ENCODE measurements around the gene PTH1R. TPM values are rescaled to one million over a fixed set of nuclear protein-coding genes. Genes with fewer than 3 reads are reported as not detected.
A peak's percentile ranks its signal among the peaks of the same experiment; 100 is the strongest.

Gene PTH1R
- total RNA-seq, 4 donors from 2014 or later = 2.1 to 26.8 (median 14.5) TPM

DNA sequence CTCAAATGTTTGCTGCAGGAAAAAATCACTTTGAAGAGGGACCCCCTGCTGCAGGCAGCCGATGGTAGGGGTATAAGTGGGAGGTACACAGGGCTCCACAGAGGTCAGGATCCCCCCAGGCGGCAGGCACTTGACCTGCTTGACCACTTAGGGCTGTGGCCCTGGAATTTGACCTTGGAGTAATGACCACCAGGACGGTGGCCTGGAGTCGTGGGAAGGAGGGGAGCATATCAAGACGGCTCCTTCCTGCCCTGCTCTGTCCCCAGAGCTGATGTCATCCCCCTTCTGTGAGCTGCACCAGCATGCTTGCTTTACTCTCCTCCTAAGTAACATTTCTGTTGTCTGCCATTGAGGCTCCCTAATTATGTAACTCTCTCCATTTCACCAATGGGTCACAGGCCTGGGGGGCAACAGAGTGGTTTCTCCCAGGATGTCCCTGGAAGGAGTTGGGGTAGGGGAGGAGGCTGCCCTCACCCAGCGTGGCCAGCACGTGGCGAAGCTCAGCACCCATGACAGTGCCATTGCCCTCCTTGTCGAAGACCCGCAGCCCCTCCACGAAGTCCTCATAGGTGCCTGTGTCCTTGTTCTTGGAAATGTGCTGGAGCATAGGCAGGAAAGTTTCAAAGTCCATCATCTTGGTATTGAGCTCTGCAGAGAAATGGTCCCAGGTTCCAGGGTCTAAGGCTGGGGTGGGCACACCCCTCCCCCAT lies 18.4 kb upstream of the PTH1R start:
- Histone ChIP-seq H3K4me1 (peaks cover 0 to 5% (median 0%) of the 10 kb centered on the region in 4 donors), H3K9me3 (no peaks in the 10 kb centered on the region), H3K36me3 (peaks cover 0 to 52% (median 0%) of the 10 kb centered on the region in 4 donors), H3K27me3 (peaks cover 0 to 6% (median 0%) of the 10 kb centered on the region in 4 donors), H3K4me3 (no peak overlapping the region), H3K27ac (replicated peaks in 1 of 4) (no peak overlapping the region)
- no peak for DNase-seq (ENCODE audit: extremely low spot score)
- 83% methylated on average over 9 of the region's 11 CpGs for WGBS
- TF ChIP-seq EP300 (IDR thresholded peaks at IDR 0.05) (no peak), POLR2A (IDR thresholded peaks at IDR 0.05; ENCODE audit: low read depth) (no peak), POLR2AphosphoS5 (IDR thresholded peaks at IDR 0.05) (no peak)
- TF ChIP-seq, protein P1, sequence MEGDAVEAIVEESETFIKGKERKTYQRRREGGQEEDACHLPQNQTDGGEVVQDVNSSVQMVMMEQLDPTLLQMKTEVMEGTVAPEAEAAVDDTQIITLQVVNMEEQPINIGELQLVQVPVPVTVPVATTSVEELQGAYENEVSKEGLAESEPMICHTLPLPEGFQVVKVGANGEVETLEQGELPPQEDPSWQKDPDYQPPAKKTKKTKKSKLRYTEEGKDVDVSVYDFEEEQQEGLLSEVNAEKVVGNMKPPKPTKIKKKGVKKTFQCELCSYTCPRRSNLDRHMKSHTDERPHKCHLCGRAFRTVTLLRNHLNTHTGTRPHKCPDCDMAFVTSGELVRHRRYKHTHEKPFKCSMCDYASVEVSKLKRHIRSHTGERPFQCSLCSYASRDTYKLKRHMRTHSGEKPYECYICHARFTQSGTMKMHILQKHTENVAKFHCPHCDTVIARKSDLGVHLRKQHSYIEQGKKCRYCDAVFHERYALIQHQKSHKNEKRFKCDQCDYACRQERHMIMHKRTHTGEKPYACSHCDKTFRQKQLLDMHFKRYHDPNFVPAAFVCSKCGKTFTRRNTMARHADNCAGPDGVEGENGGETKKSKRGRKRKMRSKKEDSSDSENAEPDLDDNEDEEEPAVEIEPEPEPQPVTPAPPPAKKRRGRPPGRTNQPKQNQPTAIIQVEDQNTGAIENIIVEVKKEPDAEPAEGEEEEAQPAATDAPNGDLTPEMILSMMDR (IDR thresholded peaks at IDR 0.05) = no peak
- intact Hi-C loops (cut with DNase I) = no loop called here

DNA sequence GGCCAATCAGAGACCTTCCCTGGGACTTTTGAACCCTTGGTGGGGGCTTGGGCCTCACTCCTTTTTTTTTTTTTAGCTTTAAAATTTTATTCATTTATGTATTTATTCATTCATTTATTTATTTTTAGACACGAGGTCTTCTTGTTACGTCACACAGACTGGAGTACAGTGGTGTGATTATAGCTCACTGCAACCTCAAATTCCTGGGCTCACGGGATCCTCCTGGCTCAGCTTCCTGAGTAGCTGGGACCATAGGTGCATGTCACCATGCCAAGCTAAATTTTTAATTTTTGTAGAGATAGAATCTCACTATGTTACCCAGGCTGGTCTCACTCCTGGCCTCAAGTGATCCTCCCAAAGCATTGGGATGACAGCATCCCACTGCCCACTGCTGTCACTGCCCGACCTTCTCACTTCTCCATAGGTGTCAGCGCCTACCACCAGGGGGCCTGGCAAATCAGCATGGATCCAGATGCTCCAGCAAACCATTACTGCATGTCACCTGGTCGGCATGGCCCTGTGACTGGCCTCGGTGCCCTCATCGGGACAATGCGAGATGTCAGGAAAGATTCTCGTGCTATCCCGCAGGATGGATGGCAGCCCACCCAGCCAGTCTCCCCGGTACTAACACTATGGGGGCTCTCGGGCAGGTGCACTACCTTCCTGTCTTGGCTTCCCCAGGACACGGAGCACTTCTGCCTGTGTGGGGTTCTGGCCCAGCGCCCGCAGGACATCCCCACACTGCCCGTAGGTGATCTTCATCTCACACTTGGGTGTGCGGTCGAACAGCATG lies 17.3 kb upstream of the PTH1R start:
- TF ChIP-seq, protein P1 (IDR thresholded peaks at IDR 0.05) = peak in 1 of 3 experiments; percentile 22
- no peak for TF ChIP-seq EP300 (IDR thresholded peaks at IDR 0.05)
- WGBS = 79% methylated on average over 9 of the region's 19 CpGs
- no peak overlapping the region for H3K27ac ChIP-seq (replicated peaks in 1 of 4)
- no peak overlapping the region for H3K4me3 ChIP-seq
- DNase-seq (ENCODE audit: extremely low spot score) = no peak
- peaks cover 0 to 52% (median 0%) of the 10 kb centered on the region in 4 donors for H3K36me3 ChIP-seq
- H3K4me1 ChIP-seq = peaks cover 0 to 5% (median 1%) of the 10 kb centered on the region in 4 donors
- intact Hi-C loops (cut with DNase I) = loop anchor here (5.0 kb wide), 1 partner anchor 153 kb away; no protein-coding TSS in a partner anchor
- peaks cover 0 to 6% (median 0%) of the 10 kb centered on the region in 4 donors for H3K27me3 ChIP-seq
- H3K9me3 ChIP-seq = no peaks in the 10 kb centered on the region

DNA sequence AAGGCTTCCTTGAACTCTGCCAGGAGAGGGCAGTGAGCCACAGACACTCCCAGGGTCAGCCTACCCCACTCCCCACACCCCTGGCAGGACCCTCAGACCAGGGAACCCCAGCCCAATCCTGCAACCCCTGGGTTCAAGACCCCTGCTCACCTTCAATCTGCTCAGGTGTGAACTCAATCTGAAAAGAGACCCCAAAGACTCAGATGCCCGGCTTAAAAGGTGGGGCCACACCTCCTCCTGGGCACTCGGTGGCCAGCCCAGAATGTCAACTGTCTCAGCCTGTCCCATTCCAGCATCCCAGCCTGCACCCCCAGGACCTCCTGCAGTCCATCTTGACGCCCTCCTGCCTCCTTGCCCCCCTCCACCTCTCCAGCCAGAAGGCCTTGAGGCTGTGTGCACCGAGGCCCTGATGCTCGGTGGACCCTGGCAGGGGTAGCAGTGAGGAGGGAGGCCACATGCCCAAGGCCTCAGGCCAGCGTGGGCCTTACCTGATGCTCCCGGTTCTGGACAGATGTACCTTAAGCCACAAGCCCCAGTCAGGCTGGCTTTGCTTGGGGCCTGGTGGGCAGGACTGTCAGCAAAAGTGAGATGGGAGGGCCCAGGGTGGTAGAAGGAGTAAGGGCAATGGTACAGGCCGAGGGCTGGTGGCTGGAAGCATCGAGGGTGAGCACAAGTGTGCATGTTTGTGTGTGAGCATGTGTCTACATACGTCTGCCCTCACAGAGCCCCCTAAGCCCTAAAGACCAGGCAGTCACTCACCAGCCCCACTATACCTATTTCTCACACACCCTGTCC lies 16.5 kb upstream of the PTH1R start:
- H3K36me3 ChIP-seq = peaks cover 0 to 52% (median 0%) of the 10 kb centered on the region in 4 donors
- no peak for TF ChIP-seq EP300 (IDR thresholded peaks at IDR 0.05)
- TF ChIP-seq POLR2AphosphoS5 (IDR thresholded peaks at IDR 0.05) = no peak
- no peak for TF ChIP-seq POLR2A (IDR thresholded peaks at IDR 0.05; ENCODE audit: low read depth)
- TF ChIP-seq, protein P1 (IDR thresholded peaks at IDR 0.05) = no peak
- peaks cover 0 to 6% (median 0%) of the 10 kb centered on the region in 4 donors for H3K27me3 ChIP-seq
- no peak for DNase-seq (ENCODE audit: extremely low spot score)
- intact Hi-C loops (cut with DNase I) = loop anchor here (5.0 kb wide), 1 partner anchor 154 kb away; no protein-coding TSS in a partner anchor
- no peaks in the 10 kb centered on the region for H3K9me3 ChIP-seq
- 93% methylated on average over 6 of the region's 10 CpGs for WGBS
- no peak overlapping the region for H3K27ac ChIP-seq (replicated peaks in 1 of 4)
- H3K4me3 ChIP-seq = no peak overlapping the region
- H3K4me1 ChIP-seq = peaks cover 0 to 6% (median 2%) of the 10 kb centered on the region in 4 donors

DNA sequence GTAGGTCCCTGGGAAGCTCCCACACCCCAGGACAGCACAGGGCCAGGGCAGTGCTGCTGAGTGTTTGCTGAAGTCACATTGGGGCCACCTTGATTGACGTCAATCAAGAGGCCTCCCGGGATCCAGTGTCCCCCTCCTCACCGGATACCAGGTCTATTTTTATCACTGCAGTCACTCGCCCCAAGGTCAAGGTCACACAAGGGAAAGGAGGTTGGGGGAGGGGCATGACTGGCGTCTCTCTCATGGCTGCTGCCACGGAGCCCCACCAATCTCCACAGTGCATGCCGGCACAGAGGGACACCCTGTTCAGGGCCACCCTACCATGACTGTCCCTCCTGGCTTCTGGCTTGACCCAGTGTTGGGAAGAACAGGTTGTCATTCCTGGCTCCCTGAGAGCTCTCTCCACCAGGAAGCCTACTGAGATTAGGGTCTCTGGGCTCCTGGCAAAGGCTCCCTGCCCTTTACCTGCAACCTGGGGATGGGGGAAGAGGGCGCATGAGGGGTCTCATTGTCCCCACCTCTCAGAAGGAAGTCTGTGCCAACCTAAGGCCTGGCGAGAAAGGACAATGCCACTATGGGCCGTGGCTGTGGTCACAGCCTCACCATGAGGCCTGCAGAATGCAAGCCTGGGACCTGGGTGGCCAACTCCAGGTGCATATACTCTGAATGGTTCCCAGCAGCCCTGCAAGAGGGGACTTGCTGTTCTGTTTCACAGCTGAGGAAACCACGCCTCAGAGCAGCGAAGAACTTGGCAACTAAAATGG lies 15.7 kb upstream of the PTH1R start:
- WGBS = 81% methylated on average over 11 of the region's 12 CpGs
- H3K36me3 ChIP-seq = peaks cover 0 to 48% (median 0%) of the 10 kb centered on the region in 4 donors
- TF ChIP-seq POLR2AphosphoS5 (IDR thresholded peaks at IDR 0.05) (no peak), POLR2A (IDR thresholded peaks at IDR 0.05; ENCODE audit: low read depth) (no peak), EP300 (IDR thresholded peaks at IDR 0.05) (no peak)
- TF ChIP-seq, protein P1 (IDR thresholded peaks at IDR 0.05) = no peak
- no peak overlapping the region for H3K4me3 ChIP-seq
- H3K4me1 ChIP-seq = peaks cover 1 to 13% (median 6%) of the 10 kb centered on the region in 4 donors
- intact Hi-C loops (cut with DNase I) = loop anchor here (5.0 kb wide), 1 partner anchor 154 kb away; no protein-coding TSS in a partner anchor
- no peak for DNase-seq (ENCODE audit: extremely low spot score)
- H3K9me3 ChIP-seq = no peaks in the 10 kb centered on the region
- H3K27me3 ChIP-seq = peaks cover 0 to 6% (median 0%) of the 10 kb centered on the region in 4 donors
- no peak overlapping the region for H3K27ac ChIP-seq (replicated peaks in 1 of 4)

Data from esophagus muscularis mucosa (tissue), 4 donors.